ENCODE measurements around the gene PAOX. TPM values are rescaled to one million over a fixed set of nuclear protein-coding genes. Genes with fewer than 3 reads are reported as not detected.
A peak's percentile ranks its signal among the peaks of the same experiment; 100 is the strongest.

The PAOX gene
- polyA plus RNA-seq, 2 of the 4 experiments (the other 2 are of a cell fraction) = 1.6 to 2.3 TPM

- FAIRE-seq = no peak
- Histone ChIP-seq H3K27ac (peak overlapping the region in 1 of 2 experiments; percentile 52; a peak in 3 of 6 replicates), H3K4me1 (peaks cover 7% of the 10 kb centered on the region; the same call in 2 of the 3 replicates), H3K4me3 (no peak overlapping the region), H3K9me3 (no peaks in the 10 kb centered on the region), H3K4me2 (no peak overlapping the region)
- no peak for DNase-seq (ENCODE audit: low read depth in 1 of 2, low spot score in 1 of 2)
- ChIA-PET CTCF (interaction anchor here (0.7 to 9.2 kb wide), 2 partner anchors 15 to 18 kb away, joined by 3 to 76 read pairs; no protein-coding TSS in a partner anchor), POLR2A (interaction anchor here (0.6 kb wide), 1 partner anchor 897 kb away, joined by 3 read pairs; no protein-coding TSS in a partner anchor)
- TF ChIP-seq CBX8 (IDR thresholded peaks at IDR 0.05) = no peak
- TF ChIP-seq FOSL2 (IDR thresholded peaks at IDR 0.05) = no peak
- no peak for TF ChIP-seq FOSL2 (CRISPR knock-in tag; IDR thresholded peaks at IDR 0.05)
- TF ChIP-seq, protein P1, sequence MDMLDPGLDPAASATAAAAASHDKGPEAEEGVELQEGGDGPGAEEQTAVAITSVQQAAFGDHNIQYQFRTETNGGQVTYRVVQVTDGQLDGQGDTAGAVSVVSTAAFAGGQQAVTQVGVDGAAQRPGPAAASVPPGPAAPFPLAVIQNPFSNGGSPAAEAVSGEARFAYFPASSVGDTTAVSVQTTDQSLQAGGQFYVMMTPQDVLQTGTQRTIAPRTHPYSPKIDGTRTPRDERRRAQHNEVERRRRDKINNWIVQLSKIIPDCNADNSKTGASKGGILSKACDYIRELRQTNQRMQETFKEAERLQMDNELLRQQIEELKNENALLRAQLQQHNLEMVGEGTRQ (IDR thresholded peaks at IDR 0.05) = no peak
- TF ChIP-seq JUN (IDR thresholded peaks at IDR 0.05) = no peak
- TF ChIP-seq, protein P2, sequence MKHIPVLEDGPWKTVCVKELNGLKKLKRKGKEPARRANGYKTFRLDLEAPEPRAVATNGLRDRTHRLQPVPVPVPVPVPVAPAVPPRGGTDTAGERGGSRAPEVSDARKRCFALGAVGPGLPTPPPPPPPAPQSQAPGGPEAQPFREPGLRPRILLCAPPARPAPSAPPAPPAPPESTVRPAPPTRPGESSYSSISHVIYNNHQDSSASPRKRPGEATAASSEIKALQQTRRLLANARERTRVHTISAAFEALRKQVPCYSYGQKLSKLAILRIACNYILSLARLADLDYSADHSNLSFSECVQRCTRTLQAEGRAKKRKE (CRISPR knock-in tag; IDR thresholded peaks at IDR 0.05; ENCODE audit: low read depth) = no peak
- TF ChIP-seq, protein P3, sequence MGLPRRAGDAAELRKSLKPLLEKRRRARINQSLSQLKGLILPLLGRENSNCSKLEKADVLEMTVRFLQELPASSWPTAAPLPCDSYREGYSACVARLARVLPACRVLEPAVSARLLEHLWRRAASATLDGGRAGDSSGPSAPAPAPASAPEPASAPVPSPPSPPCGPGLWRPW (IDR thresholded peaks at IDR 0.05) = no peak
- TF ChIP-seq JUNB (IDR thresholded peaks at IDR 0.05) = no peak
- no peak for TF ChIP-seq CEBPB (IDR thresholded peaks at IDR 0.05)
- TF ChIP-seq KDM5A (IDR thresholded peaks at IDR 0.05) = no peak
- no peak for TF ChIP-seq MAZ (IDR thresholded peaks at IDR 0.05; ENCODE audit: borderline replicate concordance, low read depth, low read length)
- TF ChIP-seq EP300 (IDR thresholded peaks at IDR 0.05) = no peak
- no peak for TF ChIP-seq GATA3 (IDR thresholded peaks at IDR 0.05; ENCODE audit: borderline replicate concordance)
- no peak for TF ChIP-seq RNF2 (IDR thresholded peaks at IDR 0.05; ENCODE audit: borderline replicate concordance, low read depth)
- TF ChIP-seq POLR2A (IDR thresholded peaks at IDR 0.05; ENCODE audit: low read length) = no peak
- no peak for TF ChIP-seq HOXB5 (CRISPR knock-in tag; IDR thresholded peaks at IDR 0.05)
- TF ChIP-seq, protein P4, sequence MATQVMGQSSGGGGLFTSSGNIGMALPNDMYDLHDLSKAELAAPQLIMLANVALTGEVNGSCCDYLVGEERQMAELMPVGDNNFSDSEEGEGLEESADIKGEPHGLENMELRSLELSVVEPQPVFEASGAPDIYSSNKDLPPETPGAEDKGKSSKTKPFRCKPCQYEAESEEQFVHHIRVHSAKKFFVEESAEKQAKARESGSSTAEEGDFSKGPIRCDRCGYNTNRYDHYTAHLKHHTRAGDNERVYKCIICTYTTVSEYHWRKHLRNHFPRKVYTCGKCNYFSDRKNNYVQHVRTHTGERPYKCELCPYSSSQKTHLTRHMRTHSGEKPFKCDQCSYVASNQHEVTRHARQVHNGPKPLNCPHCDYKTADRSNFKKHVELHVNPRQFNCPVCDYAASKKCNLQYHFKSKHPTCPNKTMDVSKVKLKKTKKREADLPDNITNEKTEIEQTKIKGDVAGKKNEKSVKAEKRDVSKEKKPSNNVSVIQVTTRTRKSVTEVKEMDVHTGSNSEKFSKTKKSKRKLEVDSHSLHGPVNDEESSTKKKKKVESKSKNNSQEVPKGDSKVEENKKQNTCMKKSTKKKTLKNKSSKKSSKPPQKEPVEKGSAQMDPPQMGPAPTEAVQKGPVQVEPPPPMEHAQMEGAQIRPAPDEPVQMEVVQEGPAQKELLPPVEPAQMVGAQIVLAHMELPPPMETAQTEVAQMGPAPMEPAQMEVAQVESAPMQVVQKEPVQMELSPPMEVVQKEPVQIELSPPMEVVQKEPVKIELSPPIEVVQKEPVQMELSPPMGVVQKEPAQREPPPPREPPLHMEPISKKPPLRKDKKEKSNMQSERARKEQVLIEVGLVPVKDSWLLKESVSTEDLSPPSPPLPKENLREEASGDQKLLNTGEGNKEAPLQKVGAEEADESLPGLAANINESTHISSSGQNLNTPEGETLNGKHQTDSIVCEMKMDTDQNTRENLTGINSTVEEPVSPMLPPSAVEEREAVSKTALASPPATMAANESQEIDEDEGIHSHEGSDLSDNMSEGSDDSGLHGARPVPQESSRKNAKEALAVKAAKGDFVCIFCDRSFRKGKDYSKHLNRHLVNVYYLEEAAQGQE (IDR thresholded peaks at IDR 0.05) = no peak
- TF ChIP-seq RARB (CRISPR knock-in tag; IDR thresholded peaks at IDR 0.05) = no peak
- no peak for TF ChIP-seq NFE2L2 (conservative IDR thresholded peaks at IDR 0.05; ENCODE audit: low read length)
- WGBS (ENCODE audit: missing lambda C conversion rate) = 76% methylated on average over 9 of the region's 9 CpGs
- no peak for ATAC-seq
These were observed 35.5 kb upstream of the PAOX start for GRCh38 chr10:133343558-133343957.

- ChIA-PET CTCF (interaction anchor here (0.7 to 9.2 kb wide), 2 partner anchors 15 to 17 kb away, joined by 3 to 76 read pairs; no protein-coding TSS in a partner anchor), POLR2A (interaction anchor here (0.6 to 1.4 kb wide), 2 partner anchors 13 to 897 kb away, joined by 3 read pairs; no protein-coding TSS in a partner anchor)
- Histone ChIP-seq H3K9me3 (no peaks in the 10 kb centered on the region), H3K4me2 (no peak overlapping the region), H3K27ac (no peak overlapping the region), H3K4me3 (no peak overlapping the region), H3K4me1 (peaks cover 7% of the 10 kb centered on the region; the same call in 2 of the 3 replicates)
- no peak for FAIRE-seq
- no peak for DNase-seq (ENCODE audit: low read depth in 1 of 2, low spot score in 1 of 2)
- ATAC-seq = no peak
- 82% methylated on average over 5 of the region's 5 CpGs for WGBS (ENCODE audit: missing lambda C conversion rate)
- TF ChIP-seq, protein P4 (IDR thresholded peaks at IDR 0.05) = no peak
- TF ChIP-seq NR3C1 (IDR thresholded peaks at IDR 0.05) = no peak
- TF ChIP-seq ZFP36 (IDR thresholded peaks at IDR 0.05; ENCODE audit: borderline replicate concordance, partially characterized antibody) = no peak
- no peak for TF ChIP-seq CTCF (IDR thresholded peaks at IDR 0.05)
- no peak for TF ChIP-seq FOSB (CRISPR knock-in tag; IDR thresholded peaks at IDR 0.05)
- TF ChIP-seq HOXA7 (CRISPR knock-in tag; IDR thresholded peaks at IDR 0.05) = no peak
These were observed 34.8 kb upstream of the PAOX start for GRCh38 chr10:133344236-133344635.

All from A549 (cell line).